HG02642 (cell line): Measurements from ENCODE around the gene TWF1.
"Not testable (repeated sequence)": the region's sequence is repeated elsewhere in the genome, so short reads cannot be mapped to it uniquely, and the experiment has no call there.

Source experiments
- ATAC-seq: cut with Tn5 transposase; IDR thresholded peaks from one replicate; pipeline ENCODE4 v1.9.1; 2021; ENCODE audit warnings: mild to moderate bottlenecking; ENCODE audit not compliant: unreplicated experiment, poor library complexity

TWF1 gene

DNA sequence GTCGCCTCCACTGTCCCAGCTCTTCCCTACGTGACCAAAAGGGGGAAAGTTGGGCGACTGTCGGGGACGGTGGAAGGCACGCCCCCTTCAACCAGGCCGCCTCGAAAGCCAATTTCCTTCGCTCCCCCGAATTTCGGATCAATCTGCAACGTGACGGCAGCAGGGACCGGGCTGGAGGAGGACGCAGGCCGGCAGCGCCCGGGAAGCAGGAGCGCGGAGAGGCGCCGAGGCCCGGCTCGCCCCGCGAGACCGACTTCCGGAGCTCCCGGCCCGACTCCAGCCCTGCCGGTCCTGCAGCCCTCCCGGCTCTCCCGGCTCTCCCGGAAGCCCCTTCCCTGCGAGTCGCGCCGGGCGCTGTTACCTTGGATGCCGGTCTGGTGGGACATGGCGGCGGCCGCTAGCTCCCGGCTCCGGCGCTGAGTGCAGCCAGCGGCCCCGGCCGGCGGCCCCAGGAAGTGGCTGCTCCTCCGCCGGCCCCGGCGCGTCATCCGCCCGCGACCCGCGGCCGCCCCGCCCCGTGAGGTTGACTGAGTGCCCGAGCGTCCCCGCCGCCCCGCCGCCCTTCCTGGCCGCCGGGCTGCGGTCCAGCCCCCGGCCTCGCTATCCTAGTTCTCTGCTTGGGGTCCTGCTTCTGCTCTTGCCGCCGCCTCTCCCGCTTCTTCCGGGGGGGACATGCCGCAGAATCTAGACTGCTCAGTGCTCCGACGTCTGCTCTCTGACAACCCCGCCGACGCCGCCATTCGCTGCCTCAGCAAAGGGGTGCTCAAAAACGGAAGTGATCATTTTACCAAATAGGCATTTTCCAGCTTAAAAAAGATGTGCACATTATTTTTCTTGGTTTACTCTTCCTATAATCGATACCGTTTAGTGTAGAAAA, at the start of gene TWF1:
Gene TWF1, minus strand, starts transcription at position 458 of the 877 bp plus-strand sequence. Its CDS starts 72 bp downstream, at position 386.
- peak; percentile 96 for ATAC-seq

DNA sequence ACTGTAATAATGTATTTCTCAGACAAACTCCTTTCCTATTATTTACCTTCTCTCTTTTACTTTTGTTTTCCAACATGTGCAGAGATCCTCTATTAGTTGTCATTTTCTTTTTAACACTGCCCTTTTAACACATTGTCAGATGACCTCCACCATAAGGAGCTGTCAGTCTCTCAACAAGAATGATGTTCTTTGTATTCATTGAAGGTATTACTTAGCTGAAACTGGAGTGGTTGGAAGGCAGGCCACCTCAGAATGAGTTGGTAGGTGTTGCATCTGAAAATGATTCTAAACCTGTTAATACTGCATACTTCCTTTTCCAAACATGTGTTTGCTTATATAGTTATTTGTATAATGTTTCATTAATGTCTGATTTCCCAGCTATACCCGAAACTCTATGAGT, 46.6 kb upstream of the TWF1 start:
- no peak for ATAC-seq

GRCh38 chr12:43848786-43849185, 42.7 kb upstream of the TWF1 start:
- no peak for ATAC-seq

GRCh38 chr12:43848226-43848507, 42.0 kb upstream of the TWF1 start:
- ATAC-seq: no peak

DNA sequence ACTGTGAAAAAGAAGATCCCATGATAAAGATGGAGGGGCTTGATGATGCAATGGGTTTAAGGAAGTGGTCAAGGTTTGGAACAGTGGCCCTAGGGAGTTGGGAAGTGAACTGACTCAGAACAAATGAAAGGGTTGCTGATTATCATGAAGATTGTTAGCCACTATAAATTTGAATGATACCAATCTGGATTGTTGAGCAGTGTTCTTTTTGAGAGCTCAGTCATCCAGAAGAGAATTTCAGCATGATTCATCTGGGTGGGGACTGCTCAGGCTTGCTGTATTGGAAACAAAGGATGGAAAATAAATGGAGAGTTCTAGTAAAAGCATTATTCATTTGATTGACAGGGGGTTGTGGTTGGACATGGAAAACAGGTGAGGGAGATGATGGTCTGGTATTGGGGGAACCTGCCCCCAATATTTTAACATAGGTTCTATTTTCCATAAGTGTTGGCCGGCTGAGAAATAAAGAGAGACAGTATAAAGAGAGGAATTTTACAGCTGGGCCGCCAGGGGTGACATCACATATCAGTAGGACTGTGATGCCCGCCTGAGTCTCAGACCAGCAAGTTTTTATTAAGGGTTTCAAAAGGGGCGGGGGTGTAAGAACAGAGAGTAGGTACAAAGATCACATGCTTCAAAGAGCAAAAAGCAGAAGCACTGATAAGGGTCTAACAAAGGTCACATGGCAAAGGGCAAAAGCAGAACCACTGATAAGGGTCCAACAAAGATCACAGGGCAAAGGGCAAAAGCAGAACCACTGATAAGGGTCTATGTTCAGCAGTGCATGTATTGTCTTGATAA, 41.5 kb upstream of the TWF1 start:
- not testable (repeated sequence) for ATAC-seq

DNA sequence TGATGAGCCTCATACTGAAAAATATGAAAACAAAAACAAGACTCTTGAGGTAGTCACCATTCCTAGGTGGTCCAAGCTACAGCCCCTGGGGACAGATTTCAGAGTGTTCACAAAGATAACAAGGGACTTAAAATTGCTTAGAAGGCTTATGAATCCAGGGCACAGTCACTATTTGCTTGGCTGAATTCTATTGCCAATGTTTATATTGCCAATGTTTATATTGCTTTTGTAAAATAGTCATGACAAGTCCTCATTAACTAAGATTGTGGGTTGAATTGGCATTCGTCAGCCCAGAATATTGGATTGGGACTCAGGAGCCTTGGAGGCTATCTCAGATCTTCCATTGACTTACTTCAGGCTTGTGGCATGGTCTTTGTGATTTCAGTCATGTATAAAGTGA, 36.1 kb upstream of the TWF1 start:
- no peak for ATAC-seq

DNA sequence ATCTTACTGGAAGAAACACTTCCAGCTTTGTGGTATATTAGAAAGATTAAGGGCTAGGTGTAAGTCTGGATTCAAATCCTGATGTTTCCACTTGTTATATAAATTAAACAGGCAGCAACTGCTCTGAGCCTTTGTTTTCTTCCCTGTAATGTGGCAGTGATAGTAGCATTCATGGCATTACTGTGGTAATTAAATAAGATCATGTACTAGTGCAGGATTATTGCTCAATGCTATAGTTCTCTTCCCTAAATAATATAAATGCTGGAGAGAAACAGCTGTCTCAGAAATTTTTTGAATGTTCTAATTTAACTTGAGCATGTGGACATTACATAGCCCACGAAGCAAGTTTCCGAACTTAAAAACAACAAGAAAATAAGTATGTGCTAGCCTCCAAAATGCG, 35.1 kb upstream of the TWF1 start:
- no peak for ATAC-seq

GRCh38 chr12:43840338-43840737, 34.2 kb upstream of the TWF1 start:
- ATAC-seq: no peak

DNA sequence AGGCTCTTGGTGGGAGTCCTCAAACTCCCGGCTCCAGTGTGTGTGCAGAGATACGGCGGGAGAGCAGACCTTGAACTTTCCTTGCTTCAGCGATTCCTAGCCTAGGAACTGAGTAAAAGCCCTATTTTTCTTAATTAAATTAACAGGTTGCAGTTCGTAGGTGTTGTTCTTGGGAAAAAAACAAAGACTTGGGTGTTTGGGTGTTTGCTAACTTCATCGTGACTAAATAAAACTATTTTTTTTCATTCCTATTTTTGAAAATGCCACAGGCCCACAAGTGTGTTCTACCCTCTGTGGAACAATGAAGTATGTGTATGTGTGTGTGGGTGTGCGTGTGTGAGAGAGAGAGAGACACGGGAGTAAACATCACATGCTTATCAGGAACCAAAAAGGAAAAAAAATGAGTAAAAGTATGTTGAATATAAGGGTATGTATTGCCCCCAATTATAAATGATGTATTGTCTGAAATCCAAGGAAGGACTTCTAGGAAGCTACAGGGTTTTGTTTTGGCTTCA, 30.4 kb upstream of the TWF1 start:
- peak; percentile 16 for ATAC-seq

- peak; percentile 83 for ATAC-seq
These were observed 29.7 kb upstream of the TWF1 start, which contains the start of gene TMEM117 for GRCh38 chr12:43835656-43836474. Gene TMEM117, plus strand, starts transcription at chr12:43836081.

DNA sequence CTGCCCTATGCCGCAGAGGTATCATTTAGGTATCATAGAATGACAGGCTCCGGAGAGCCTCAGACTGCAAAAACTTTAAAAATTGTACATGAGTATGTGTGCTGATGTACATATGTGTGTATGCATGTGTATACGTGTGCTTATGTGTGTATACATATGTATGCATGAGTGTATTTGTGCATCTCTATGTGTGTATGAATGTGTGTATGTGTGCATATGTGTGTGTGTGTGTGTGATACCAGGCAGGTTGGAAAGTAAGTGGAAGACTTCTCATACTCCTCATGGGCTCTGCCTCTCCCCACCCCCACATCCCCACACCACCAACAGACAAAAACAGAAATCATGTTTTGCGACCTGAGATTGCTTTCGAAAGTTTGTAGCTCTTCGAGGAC, 29.1 kb upstream of the TWF1 start:
- ATAC-seq: peak; percentile 17

GRCh38 chr12:43832463-43833168, 26.5 kb upstream of the TWF1 start:
- no peak for ATAC-seq

- no peak for ATAC-seq
These were observed 21.0 kb upstream of the TWF1 start for GRCh38 chr12:43827093-43827492.

DNA sequence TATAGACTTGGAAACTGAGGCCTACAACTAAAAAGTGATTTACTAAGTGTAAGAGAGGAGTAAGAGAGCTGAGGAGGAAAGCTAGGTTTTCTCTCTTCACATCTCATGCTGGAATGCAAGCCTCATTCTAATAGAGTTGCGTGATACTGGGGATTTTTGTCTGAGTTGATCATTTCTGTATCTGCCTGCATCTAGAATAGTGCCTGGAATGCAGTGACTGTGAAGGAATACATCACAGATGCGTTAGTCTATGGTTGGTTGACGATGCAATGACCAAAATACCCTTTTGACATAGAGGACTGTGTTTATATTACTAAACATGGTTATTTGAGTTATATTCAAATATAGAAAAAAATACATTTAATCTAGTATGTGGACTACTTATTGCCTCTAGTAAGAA, 20.6 kb upstream of the TWF1 start:
- ATAC-seq: no peak

- no peak for ATAC-seq
These were observed 18.2 kb upstream of the TWF1 start for GRCh38 chr12:43824207-43824775.

DNA sequence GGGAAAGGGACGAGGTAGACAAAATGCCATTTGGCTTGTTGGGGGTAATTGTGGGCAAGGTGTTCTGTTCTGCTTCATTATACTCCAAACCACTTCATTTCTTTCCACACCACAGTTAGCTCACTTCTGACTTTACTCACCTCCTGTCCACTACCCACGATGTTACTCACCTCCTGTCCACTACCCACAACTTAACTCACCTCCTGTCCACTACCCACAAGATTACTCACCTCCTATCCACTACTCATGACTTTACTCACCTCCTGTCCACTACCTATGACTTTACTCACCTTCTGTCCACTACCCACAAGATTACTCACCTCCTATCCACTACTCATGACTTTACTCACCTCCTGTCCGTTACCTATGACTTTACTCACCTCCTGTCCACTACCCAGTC, 10.1 kb upstream of the TWF1 start:
- no peak for ATAC-seq

- no peak for ATAC-seq
These were observed 9.3 kb upstream of the TWF1 start for GRCh38 chr12:43815416-43815815.

GRCh38 chr12:43812926-43813325, 6.8 kb upstream of the TWF1 start:
- no peak for ATAC-seq

DNA sequence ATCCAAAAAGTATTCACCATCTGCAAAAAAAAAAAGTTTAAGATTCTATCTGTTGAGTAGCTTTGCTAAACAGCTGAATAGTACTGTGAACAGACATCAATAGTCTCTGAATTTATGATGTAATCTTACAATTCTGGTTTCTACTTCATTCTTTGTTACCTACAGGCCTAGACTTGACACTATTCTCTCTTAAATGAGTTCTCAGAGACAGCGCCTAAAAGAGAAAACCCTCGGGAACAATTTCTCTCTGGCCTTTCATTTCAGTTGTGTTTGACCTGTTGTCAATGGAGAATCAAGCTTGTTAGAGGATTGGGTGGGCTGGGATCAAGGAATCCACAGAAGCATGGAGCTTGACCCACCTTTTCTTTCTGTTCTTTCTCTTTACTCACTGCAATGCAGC, 5.9 kb upstream of the TWF1 start:
- ATAC-seq: no peak

DNA sequence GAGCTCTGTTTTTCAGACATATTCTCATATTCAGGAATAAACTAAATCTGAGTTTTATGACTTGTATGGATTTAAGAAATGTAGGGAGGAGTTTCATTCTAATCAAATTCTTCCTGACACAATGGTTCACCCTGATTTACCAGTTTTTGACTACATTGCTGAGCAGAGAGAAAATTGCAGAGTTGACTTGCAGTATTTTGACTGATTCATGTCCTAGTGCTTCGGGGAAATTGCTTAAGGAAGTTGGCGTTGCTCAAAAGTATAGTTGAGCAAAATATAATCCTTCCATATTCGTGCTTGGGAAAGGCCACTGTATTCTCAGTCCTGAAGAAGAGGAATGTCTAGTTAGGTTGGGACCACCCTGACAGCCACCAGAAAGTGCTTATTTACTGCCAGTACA, 1.3 kb upstream of the TWF1 start:
- ATAC-seq: no peak
